Trophoblast cell (in vitro differentiated cells and primary cell): Measurements from ENCODE around the gene UBE2S.
A peak's percentile ranks its signal among the peaks of the same experiment; 100 is the strongest.

Source experiments
- DNase-seq, 2 donors: peaks; one replicate each; pipeline ENCODE4 v3.0.0-alpha.2; 2016
- H2AFZ ChIP-seq: 2 replicates; pipeline ENCODE4 v1.6.1; 2013; ENCODE audit warnings: low read length, moderate library complexity, mild to moderate bottlenecking; ENCODE audit not compliant: insufficient read depth, poor library complexity
- H2AK5ac ChIP-seq: 2 replicates; pipeline ENCODE4 v1.6.1; 2013; ENCODE audit warnings: mild to moderate bottlenecking, low read length
- H2BK120ac ChIP-seq: 2 replicates; pipeline ENCODE4 v1.6.1; 2013; ENCODE audit warnings: low read length, mild to moderate bottlenecking, moderate library complexity; ENCODE audit not compliant: insufficient read depth, poor library complexity
- H2BK12ac ChIP-seq: 2 replicates; pipeline ENCODE4 v1.6.1; 2013; ENCODE audit warnings: mild to moderate bottlenecking, low read length, moderate library complexity
- H2BK5ac ChIP-seq: 2 replicates; pipeline ENCODE4 v1.6.1; 2013; ENCODE audit warnings: low read length, low read depth, moderate library complexity, mild to moderate bottlenecking; ENCODE audit not compliant: poor library complexity
- H3K14ac ChIP-seq: 2 replicates; pipeline ENCODE4 v1.6.1; 2013; ENCODE audit warnings: mild to moderate bottlenecking, low read length
- H3K18ac ChIP-seq: 2 replicates; pipeline ENCODE4 v1.6.1; 2013; ENCODE audit warnings: mild to moderate bottlenecking, low read length
- H3K23ac ChIP-seq: 2 replicates; pipeline ENCODE4 v1.6.1; 2013; ENCODE audit warnings: low read length
- H3K27ac ChIP-seq: 2 replicates; pipeline ENCODE4 v1.5.1; 2013; ENCODE audit warnings: low read depth, mild to moderate bottlenecking, inconsistent platforms, low read length, moderate library complexity
- H3K27me3 ChIP-seq: 2 replicates; pipeline ENCODE4 v1.6.1; 2013; ENCODE audit warnings: inconsistent platforms, mild to moderate bottlenecking, low read length, moderate library complexity; ENCODE audit not compliant: insufficient read depth
- H3K36me3 ChIP-seq, 2 experiments: 1 replicate in 1 of 2; 2 replicates in 1 of 2; pipeline ENCODE4 v1.6.1; 2013; ENCODE audit warnings: low read length in 2 of 2, mild to moderate bottlenecking in 2 of 2, moderate library complexity in 1 of 2; ENCODE audit not compliant: insufficient read depth in 2 of 2, control insufficient read depth in 1 of 2
- H3K4ac ChIP-seq: 2 replicates; pipeline ENCODE4 v1.6.1; 2013; ENCODE audit warnings: low read depth, mild to moderate bottlenecking, low read length, moderate library complexity
- H3K4me1 ChIP-seq, 2 experiments: 1 replicate in 1 of 2; 2 replicates in 1 of 2; pipeline ENCODE4 v1.6.1; 2013; ENCODE audit warnings: low read length in 2 of 2, mild to moderate bottlenecking in 2 of 2, moderate library complexity in 1 of 2; ENCODE audit not compliant: insufficient read depth in 2 of 2, control insufficient read depth in 1 of 2
- H3K4me2 ChIP-seq: 2 replicates; pipeline ENCODE4 v1.6.1; 2013; ENCODE audit warnings: inconsistent platforms, mild to moderate bottlenecking, low read length, moderate library complexity
- H3K4me3 ChIP-seq: 2 replicates; pipeline ENCODE4 v1.5.1; 2013; ENCODE audit warnings: mild to moderate bottlenecking, low read depth, low read length, inconsistent platforms
- H3K79me1 ChIP-seq: one replicate; pipeline ENCODE4 v1.6.1; 2013; ENCODE audit warnings: low read length
- H3K79me2 ChIP-seq: 2 replicates; pipeline ENCODE4 v1.6.1; 2013; ENCODE audit warnings: low read length, mild to moderate bottlenecking; ENCODE audit not compliant: control insufficient read depth, insufficient read depth, poor library complexity
- H3K9ac ChIP-seq: 2 replicates; pipeline ENCODE4 v1.6.1; 2013; ENCODE audit warnings: mild to moderate bottlenecking, low read length
- H3K9me3 ChIP-seq: 2 replicates; pipeline ENCODE4 v1.6.1; 2013; ENCODE audit warnings: low read depth, mild to moderate bottlenecking, control low read depth, inconsistent platforms, low read length; ENCODE audit not compliant: insufficient read depth
- H4K12ac ChIP-seq: 2 replicates; pipeline ENCODE4 v1.6.1; 2013; ENCODE audit warnings: low read depth, mild to moderate bottlenecking, low read length, moderate library complexity
- H4K8ac ChIP-seq: 2 replicates; pipeline ENCODE4 v1.6.1; 2013; ENCODE audit warnings: low read depth, mild to moderate bottlenecking, low read length, moderate library complexity
- H4K91ac ChIP-seq: one replicate; pipeline ENCODE4 v1.6.1; 2013; ENCODE audit warnings: low read depth, mild to moderate bottlenecking, low read length, moderate library complexity
- WGBS: extraction: QIAGEN DNeasy Blood & Tissue Kit; methylation state at CpG from one replicate; pipeline ENCODE4 v1.1.7; 2013; ENCODE audit warnings: missing lambda C conversion rate; ENCODE audit not compliant: insufficient read length, insufficient coverage; ENCODE audit errors: extremely low coverage; 5-methylcytosine and 5-hydroxymethylcytosine counted together

UBE2S gene

GRCh38 chr19:55444646-55445045, 37.1 kb upstream of the UBE2S start:
- Histone ChIP-seq H4K8ac (no peak overlapping the region), H3K4ac (no peak overlapping the region), H4K12ac (no peak overlapping the region), H3K9ac (no peak overlapping the region), H3K79me2 (no peaks in the 10 kb centered on the region), H3K79me1 (no peaks in the 10 kb centered on the region), H2BK120ac (no peak overlapping the region), H2AFZ (no peak overlapping the region), H3K36me3 (no peaks in the 10 kb centered on the region), H3K4me1 (no peaks in the 10 kb centered on the region), H3K4me2 (no peak overlapping the region), H3K14ac (no peak overlapping the region), H3K27me3 (peaks cover 47% of the 10 kb centered on the region), H2AK5ac (no peak overlapping the region), H3K4me3 (no peak overlapping the region), H3K9me3 (peaks cover 27% of the 10 kb centered on the region), H3K23ac (no peak overlapping the region), H3K27ac (no peak overlapping the region), H2BK12ac (no peak overlapping the region), H2BK5ac (no peak overlapping the region), H3K18ac (no peak overlapping the region), H4K91ac (no peak overlapping the region)
- no CpG with 5 or more reads among the region's 11 CpGs for WGBS
- no peak for DNase-seq

- Histone ChIP-seq H2BK5ac (no peak overlapping the region), H4K8ac (no peak overlapping the region), H3K27me3 (peaks cover 50% of the 10 kb centered on the region), H2BK12ac (no peak overlapping the region), H3K4me1 (no peaks in the 10 kb centered on the region), H3K27ac (no peak overlapping the region), H4K91ac (no peak overlapping the region), H3K4ac (no peak overlapping the region), H3K4me2 (no peak overlapping the region), H3K23ac (no peak overlapping the region), H4K12ac (no peak overlapping the region), H3K14ac (no peak overlapping the region), H3K18ac (no peak overlapping the region), H3K9ac (no peak overlapping the region), H3K4me3 (peak overlapping the region; percentile 25), H3K79me2 (no peaks in the 10 kb centered on the region), H2AK5ac (no peak overlapping the region), H2AFZ (no peak overlapping the region), H3K9me3 (peaks cover 27% of the 10 kb centered on the region), H3K36me3 (no peaks in the 10 kb centered on the region), H3K79me1 (no peaks in the 10 kb centered on the region), H2BK120ac (no peak overlapping the region)
- no CpG with 5 or more reads among the region's 18 CpGs for WGBS
- no peak for DNase-seq
These were observed 36.4 kb upstream of the UBE2S start for GRCh38 chr19:55443824-55444480.

- Histone ChIP-seq H2BK120ac (no peak within 1 kb of the TSS), H3K4ac (no peak within 1 kb of the TSS), H3K4me1 (no peaks in the 10 kb centered on the region), H3K27me3 (peaks cover 51% of the 10 kb centered on the region), H2AK5ac (no peak within 1 kb of the TSS), H3K9ac (no peak within 1 kb of the TSS), H2BK12ac (no peak within 1 kb of the TSS), H3K36me3 (no peaks in the 10 kb centered on the region), H3K79me1 (no peaks in the 10 kb centered on the region), H3K27ac (no peak within 1 kb of the TSS), H3K9me3 (peaks cover 22% of the 10 kb centered on the region), H3K79me2 (no peaks in the 10 kb centered on the region), H2BK5ac (no peak within 1 kb of the TSS), H4K12ac (no peak within 1 kb of the TSS), H3K14ac (no peak within 1 kb of the TSS), H3K4me2 (no peak within 1 kb of the TSS), H2AFZ (no peak within 1 kb of the TSS), H3K4me3 (peak within 1 kb of the TSS; percentile 25), H3K23ac (no peak within 1 kb of the TSS), H4K91ac (no peak within 1 kb of the TSS), H4K8ac (no peak within 1 kb of the TSS), H3K18ac (no peak within 1 kb of the TSS)
- no peak for DNase-seq
- WGBS: no CpG with 5 or more reads among the region's 43 CpGs
These were observed 35.6 kb upstream of the UBE2S start, which contains the start of gene SHISA7 for GRCh38 chr19:55443045-55443823. Gene SHISA7 (minus strand): TSS chr19:55443300. CDS start chr19:55442863, 437 bp downstream.

- H3K36me3 ChIP-seq: no peaks in the 10 kb centered on the region
- H2BK12ac ChIP-seq: no peak overlapping the region
- no peak overlapping the region for H3K14ac ChIP-seq
- H3K23ac ChIP-seq: no peak overlapping the region
- H2BK5ac ChIP-seq: no peak overlapping the region
- H3K27me3 ChIP-seq: peaks cover 51% of the 10 kb centered on the region
- H2AFZ ChIP-seq: no peak overlapping the region
- H3K27ac ChIP-seq: no peak overlapping the region
- H3K18ac ChIP-seq: no peak overlapping the region
- no peak overlapping the region for H3K4me2 ChIP-seq
- DNase-seq: no peak
- no peak overlapping the region for H3K4me3 ChIP-seq
- H3K9me3 ChIP-seq: peaks cover 16% of the 10 kb centered on the region
- H4K8ac ChIP-seq: no peak overlapping the region
- H3K4ac ChIP-seq: no peak overlapping the region
- H3K9ac ChIP-seq: no peak overlapping the region
- H4K91ac ChIP-seq: no peak overlapping the region
- WGBS: no CpG with 5 or more reads among the region's 72 CpGs
- H3K4me1 ChIP-seq: no peaks in the 10 kb centered on the region
- H3K79me2 ChIP-seq: no peaks in the 10 kb centered on the region
- H2BK120ac ChIP-seq: no peak overlapping the region
- H3K79me1 ChIP-seq: no peaks in the 10 kb centered on the region
- H4K12ac ChIP-seq: no peak overlapping the region
- H2AK5ac ChIP-seq: no peak overlapping the region
These were observed 34.9 kb upstream of the UBE2S start for GRCh38 chr19:55442372-55442961.
